ENCODE measurements around the gene SCGB3A2.

DNA sequence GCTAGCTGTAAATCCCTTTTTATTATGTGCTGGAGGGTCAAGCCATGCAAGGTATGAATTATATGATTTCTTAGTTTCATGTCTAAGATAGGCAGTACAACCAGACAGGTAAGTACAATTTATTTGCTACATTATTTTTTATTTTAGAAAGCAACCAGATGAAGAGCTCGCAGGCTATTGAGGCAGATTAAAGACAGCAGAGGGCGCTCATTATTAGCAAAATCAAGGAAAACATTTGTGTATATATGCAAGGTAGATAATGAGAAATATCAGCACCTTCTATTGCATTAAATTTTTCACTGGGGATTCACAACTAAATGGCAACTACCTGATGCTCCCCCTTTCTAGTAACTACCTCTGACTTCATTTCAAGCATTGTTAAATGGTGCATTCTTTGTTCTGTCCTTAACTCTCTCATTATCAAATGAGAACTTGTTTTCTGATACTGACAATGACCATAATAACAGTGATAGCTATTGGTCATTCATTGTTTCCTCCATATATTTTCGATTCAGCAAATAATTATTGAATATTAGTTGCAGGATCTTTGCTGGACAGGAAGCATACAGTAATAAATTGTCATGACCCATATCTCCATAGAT, 8.6 kb downstream of the SCGB3A2 start:
- TF ChIP-seq POLR2AphosphoS5 (IDR thresholded peaks at IDR 0.05; ENCODE audit: low read depth, low read length) (no peak), POLR2A (IDR thresholded peaks at IDR 0.05; ENCODE audit: low read depth, low read length) (no peak), TAF1 (IDR thresholded peaks at IDR 0.05; ENCODE audit: borderline replicate concordance, low read depth, low read length) (no peak)

Measured in GM12892 (cell line).